ENCODE data around the gene TSPAN5.

GRCh38 chr4:98659106-98659592 is 738 bp upstream of the TSPAN5 start:
- TF ChIP-seq CTCF (conservative IDR thresholded peaks at IDR 0.05; ENCODE audit: low read depth, low read length), result no peak
- no peak for TF ChIP-seq EZH2 (IDR thresholded peaks at IDR 0.05; ENCODE audit: low read length, unreplicated experiment)
- no peak for TF ChIP-seq EZH2phosphoT487 (IDR thresholded peaks at IDR 0.05; ENCODE audit: borderline replicate concordance, low read length)
